NCI-H774 (cell line): ENCODE results near the gene USP35.

Experiments used
- DNase-seq: peaks from one replicate; lab custom pipeline; 2025; lab: John Stamatoyannopoulos, UW

The USP35 gene

GRCh38 chr11:78196661-78197091, 8.0 kb downstream of the USP35 start:
- DNase-seq, result no peak

GRCh38 chr11:78197816-78198215, 9.1 kb downstream of the USP35 start:
- DNase-seq, result no peak

- no peak for DNase-seq
Measured at GRCh38 chr11:78199015-78199652, 10.4 kb downstream of the USP35 start.

- DNase-seq, result no peak
Measured at GRCh38 chr11:78199653-78200015, 10.9 kb downstream of the USP35 start.

GRCh38 chr11:78200061-78200460, 11.3 kb downstream of the USP35 start:
- DNase-seq, result no peak

GRCh38 chr11:78200553-78200952, 11.8 kb downstream of the USP35 start:
- no peak for DNase-seq

GRCh38 chr11:78201096-78201818, 12.5 kb downstream of the USP35 start:
- no peak for DNase-seq

GRCh38 chr11:78202733-78203167, 14.0 kb downstream of the USP35 start:
- no peak for DNase-seq

GRCh38 chr11:78203184-78203583, 14.5 kb downstream of the USP35 start:
- no peak for DNase-seq

GRCh38 chr11:78205256-78205655, 16.5 kb downstream of the USP35 start:
- DNase-seq, result no peak

GRCh38 chr11:78205691-78206090, 17.0 kb downstream of the USP35 start:
- no peak for DNase-seq

GRCh38 chr11:78207532-78208256, 19.0 kb downstream of the USP35 start:
- DNase-seq, result no peak

GRCh38 chr11:78208257-78209165, 19.8 kb downstream of the USP35 start:
- no peak for DNase-seq

GRCh38 chr11:78209478-78209877, 20.8 kb downstream of the USP35 start:
- DNase-seq, result no peak

- DNase-seq, result no peak
Measured at GRCh38 chr11:78210000-78210608, 21.4 kb downstream of the USP35 start.

GRCh38 chr11:78211565-78211964, 22.8 kb downstream of the USP35 start:
- no peak for DNase-seq

- no peak for DNase-seq
Measured at GRCh38 chr11:78212586-78213371, 24.1 kb downstream of the USP35 start.

- no peak for DNase-seq
Measured at GRCh38 chr11:78213526-78214330, 25.0 kb downstream of the USP35 start.

- no peak for DNase-seq
Measured at GRCh38 chr11:78214331-78215194, 25.8 kb downstream of the USP35 start.
